ENCODE results near the gene GGT6. TPM values are rescaled to one million over a fixed set of nuclear protein-coding genes. Genes with fewer than 3 reads are reported as not detected.

GGT6 gene
- total RNA-seq, 1 donor from 2014 or later, result not detected

DNA sequence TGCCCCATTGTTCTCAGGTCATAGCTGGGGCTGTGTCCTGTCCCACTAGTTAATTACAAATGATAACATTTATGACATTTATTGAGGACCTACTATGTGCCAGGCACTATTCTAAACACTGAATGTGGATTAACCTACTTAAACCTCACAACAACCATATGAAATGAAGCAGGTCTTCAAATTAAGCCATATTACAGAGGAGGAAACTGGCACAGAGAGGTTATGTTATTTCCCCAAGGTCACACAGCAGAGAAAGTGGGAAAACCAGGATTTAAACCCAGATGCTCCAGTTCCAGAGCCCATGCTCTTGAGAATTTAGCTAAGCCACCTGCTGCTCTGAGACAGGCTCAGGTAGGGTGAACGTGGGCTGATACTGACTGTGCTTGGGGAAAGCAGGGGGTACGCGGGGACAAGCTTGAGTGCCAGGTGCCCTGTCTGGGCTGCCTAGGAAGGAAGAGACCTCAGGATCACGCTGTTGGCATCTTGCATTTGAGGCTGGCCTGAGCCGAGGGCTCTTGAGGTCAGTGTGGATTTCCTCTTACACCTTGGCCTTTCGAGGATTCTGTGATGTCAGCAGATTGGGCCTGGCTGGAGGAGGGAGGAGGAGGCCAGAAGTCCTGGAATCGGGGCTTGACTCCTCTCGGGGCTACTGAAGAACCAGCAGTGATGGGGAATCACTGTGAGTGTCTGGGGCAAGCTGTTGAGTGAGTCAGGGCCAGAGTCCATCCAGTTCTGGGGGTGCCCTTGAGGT is 52.8 kb downstream of the GGT6 start:
- no peak for DNase-seq (ENCODE audit: low read depth, low spot score)

Other genes with a start within 250 kb of the GGT6 start
- gene UBE2G1, start 193.9 kb downstream of the GGT6 start, total RNA-seq, result 38.1 and 38.6 TPM in 2 replicates
- gene SPNS3, start 126.6 kb downstream of the GGT6 start, total RNA-seq, result 0.13 and 0.21 TPM in 2 replicates
- 6.2 and 6.8 TPM in 2 replicates for gene SPNS2, start 61.7 kb downstream of the GGT6 start, total RNA-seq
- gene MYBBP1A, start 5.2 kb downstream of the GGT6 start, total RNA-seq, result 64.8 and 76.2 TPM in 2 replicates
- gene SMTNL2, start 24.0 kb upstream of the GGT6 start, total RNA-seq, result not detected in 2 replicates
- gene ALOX15, start 81.1 kb upstream of the GGT6 start, total RNA-seq, result not detected in 2 replicates
- 16.0 and 27.6 TPM in 2 replicates for gene PELP1, start 143.6 kb upstream of the GGT6 start, total RNA-seq
- gene ARRB2, start 150.1 kb upstream of the GGT6 start, total RNA-seq, result 7.7 and 8.7 TPM in 2 replicates
- gene MED11, start 170.9 kb upstream of the GGT6 start, total RNA-seq, result 9.4 and 12.5 TPM in 2 replicates
- gene ZMYND15, start 179.3 kb upstream of the GGT6 start, total RNA-seq, result 0.07 and 0.11 TPM in 2 replicates
- gene CXCL16, start 179.4 kb upstream of the GGT6 start, total RNA-seq, result 2.4 and 7.4 TPM in 2 replicates
- gene TM4SF5, start 211.3 kb upstream of the GGT6 start, total RNA-seq, result not detected in 2 replicates
- 0.32 and 0.40 TPM in 2 replicates for gene VMO1, start 225.8 kb upstream of the GGT6 start, total RNA-seq
- not detected in 2 replicates for gene GLTPD2, start 228.4 kb upstream of the GGT6 start, total RNA-seq
- gene PSMB6, start 235.6 kb upstream of the GGT6 start, total RNA-seq, result 225 and 243 TPM in 2 replicates
- gene PLD2, start 246.6 kb upstream of the GGT6 start, total RNA-seq, result 25.6 and 32.3 TPM in 2 replicates